ENCODE results near the gene STARD9.
"Not testable (repeated sequence)": the region's sequence is repeated elsewhere in the genome, so short reads cannot be mapped to it uniquely, and the experiment has no call there.

The STARD9 gene

DNA sequence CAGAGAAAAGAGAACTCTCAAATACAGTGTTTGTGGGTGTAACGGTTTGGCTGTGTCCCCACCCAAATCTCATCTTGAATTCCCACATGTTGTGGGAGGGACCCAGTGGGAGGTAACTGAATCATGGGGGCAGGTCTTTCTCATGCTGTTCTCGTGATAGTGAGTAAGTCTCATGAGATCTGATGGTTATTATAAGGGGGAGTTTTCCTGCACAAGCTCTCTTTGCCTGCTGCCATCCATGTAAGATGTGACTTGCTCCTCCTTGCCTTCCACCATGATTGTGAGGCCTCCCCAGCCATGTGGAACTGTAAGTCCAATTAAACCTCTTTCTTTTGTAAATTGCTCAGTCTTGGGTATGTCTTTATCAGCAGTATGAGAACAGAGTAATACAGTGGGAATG, 186.4 kb downstream of the STARD9 start:
- DNase-seq (ENCODE audit: low spot score); FAIRE-seq: not testable (repeated sequence)

- FAIRE-seq; DNase-seq (ENCODE audit: low spot score): not testable (repeated sequence)
Observed at GRCh38 chr15:42764154-42764731, 188.8 kb downstream of the STARD9 start.

- DNase-seq (ENCODE audit: low spot score); FAIRE-seq: not testable (repeated sequence)
Observed at GRCh38 chr15:42766109-42766508, 190.7 kb downstream of the STARD9 start.
